Peyer's patch (tissue), 4 donors: Measurements from ENCODE around the gene KCNAB1.

Source experiments
- POLR2A ChIP-seq, 2 donors: fragments of 450-650 bp; IDR thresholded peaks; one replicate each; pipeline ENCODE4 v1.5.1; 2017; ENCODE audit warnings: antibody characterized with exemption in 2 of 2, mild to moderate bottlenecking in 2 of 2, moderate library complexity in 2 of 2
- TF ChIP-seq, protein P1 (sequence below), 6 experiments: fragments of 450-650 bp in 4 of 6; fragments of 200-600 bp in 2 of 6; sonication (generic) in 1 of 6; IDR thresholded peaks; one replicate each; pipeline ENCODE4 v1.5.1; 2017 to 2019; ENCODE audit warnings: antibody characterized with exemption in 6 of 6, mild to moderate bottlenecking in 3 of 6, moderate library complexity in 1 of 6

DNA sequence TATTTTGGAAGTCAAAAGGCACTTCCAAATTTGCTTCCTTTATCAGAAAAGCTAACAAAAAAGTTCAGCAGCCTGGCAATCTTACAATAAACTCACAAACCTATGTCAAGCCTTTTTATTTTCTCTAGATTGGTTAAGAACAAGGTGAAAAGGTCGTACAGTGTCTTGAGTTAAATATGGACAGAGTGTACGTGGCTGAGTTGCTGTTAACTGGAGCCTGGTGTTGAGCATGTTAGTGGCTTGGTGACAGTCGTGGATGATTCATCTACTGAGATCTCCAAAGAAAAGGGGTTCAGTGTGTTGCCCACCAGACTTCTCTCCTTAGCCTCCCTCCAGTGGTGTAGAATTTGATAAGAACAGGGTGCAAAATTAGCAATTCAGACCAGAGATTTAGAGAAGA lies 344.8 kb downstream of the KCNAB1 start:
- TF ChIP-seq POLR2A (IDR thresholded peaks at IDR 0.05) = no peak
- TF ChIP-seq, protein P1, sequence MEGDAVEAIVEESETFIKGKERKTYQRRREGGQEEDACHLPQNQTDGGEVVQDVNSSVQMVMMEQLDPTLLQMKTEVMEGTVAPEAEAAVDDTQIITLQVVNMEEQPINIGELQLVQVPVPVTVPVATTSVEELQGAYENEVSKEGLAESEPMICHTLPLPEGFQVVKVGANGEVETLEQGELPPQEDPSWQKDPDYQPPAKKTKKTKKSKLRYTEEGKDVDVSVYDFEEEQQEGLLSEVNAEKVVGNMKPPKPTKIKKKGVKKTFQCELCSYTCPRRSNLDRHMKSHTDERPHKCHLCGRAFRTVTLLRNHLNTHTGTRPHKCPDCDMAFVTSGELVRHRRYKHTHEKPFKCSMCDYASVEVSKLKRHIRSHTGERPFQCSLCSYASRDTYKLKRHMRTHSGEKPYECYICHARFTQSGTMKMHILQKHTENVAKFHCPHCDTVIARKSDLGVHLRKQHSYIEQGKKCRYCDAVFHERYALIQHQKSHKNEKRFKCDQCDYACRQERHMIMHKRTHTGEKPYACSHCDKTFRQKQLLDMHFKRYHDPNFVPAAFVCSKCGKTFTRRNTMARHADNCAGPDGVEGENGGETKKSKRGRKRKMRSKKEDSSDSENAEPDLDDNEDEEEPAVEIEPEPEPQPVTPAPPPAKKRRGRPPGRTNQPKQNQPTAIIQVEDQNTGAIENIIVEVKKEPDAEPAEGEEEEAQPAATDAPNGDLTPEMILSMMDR (IDR thresholded peaks at IDR 0.05) = no peak
